ENCODE measurements around the gene KLF12.

KLF12 gene

GRCh38 chr13:74134221-74134776 lies at the start of gene KLF12:
Gene KLF12, minus strand, starts transcription at chr13:74134404.
- peak; percentile 83 for DNase-seq

- no peak for DNase-seq
These were observed 48.3 kb upstream of the KLF12 start for GRCh38 chr13:74182491-74182890.

DNA sequence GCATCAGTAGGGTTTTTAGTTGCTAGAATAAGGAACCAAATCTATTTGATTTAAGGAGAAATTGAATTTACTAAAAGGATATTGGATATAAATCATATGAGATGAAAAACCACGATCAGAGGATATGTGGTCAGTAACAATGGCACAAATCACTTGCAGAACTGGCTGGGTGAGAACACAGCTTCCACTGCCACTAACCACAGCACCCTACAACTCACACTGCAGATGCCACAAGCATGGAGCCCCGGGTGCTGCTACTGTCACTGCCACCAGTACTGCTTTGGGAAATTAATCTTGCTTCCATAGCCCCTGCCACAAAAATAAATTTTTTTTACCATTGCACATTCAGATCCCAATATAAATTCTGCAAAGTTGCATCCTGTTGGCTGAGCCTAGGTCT lies 40.6 kb upstream of the KLF12 start:
- DNase-seq, result no peak

GRCh38 chr13:74173822-74174221 lies 39.6 kb upstream of the KLF12 start:
- no peak for DNase-seq

GRCh38 chr13:74171641-74172040 lies 37.4 kb upstream of the KLF12 start:
- DNase-seq, result no peak

DNA sequence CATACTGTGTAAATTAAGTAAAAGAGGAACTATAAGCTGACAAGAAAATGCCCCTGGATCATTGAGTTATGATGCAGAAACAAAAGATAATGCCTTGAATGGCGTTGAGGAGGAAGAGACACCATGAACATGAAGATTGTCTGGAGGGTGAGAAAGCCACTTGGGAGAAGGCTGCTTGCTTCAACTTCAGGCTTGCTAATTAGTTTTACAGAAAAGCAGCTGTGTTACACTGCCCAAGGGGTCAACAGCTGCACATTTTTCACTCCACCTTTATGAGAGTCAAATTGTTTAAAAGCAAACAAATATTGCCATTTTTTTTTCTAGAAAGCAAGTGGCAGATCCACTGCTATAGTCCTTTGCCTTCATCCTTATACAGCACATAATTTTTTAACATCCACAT lies 35.5 kb upstream of the KLF12 start:
- no peak for DNase-seq

DNA sequence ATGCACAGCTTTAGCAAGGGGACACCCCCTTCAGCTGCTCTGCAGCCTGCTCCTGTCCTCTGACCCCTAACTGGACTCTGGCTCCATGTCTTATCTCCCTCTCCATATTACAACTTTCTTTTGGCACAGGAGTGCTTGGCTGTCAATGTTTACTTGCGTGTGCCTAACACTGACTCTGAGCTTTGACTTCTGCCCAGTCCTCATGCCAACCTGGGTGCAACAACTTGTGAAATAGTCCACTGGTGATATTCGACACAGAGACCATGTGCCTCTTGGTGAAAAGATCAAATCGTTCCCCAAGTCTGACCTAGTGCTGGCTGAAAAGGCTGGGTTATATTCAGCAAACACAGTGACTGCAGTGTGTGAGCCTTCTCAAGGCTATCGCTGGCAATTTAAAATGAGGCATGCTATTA lies 34.1 kb upstream of the KLF12 start:
- DNase-seq, result no peak

DNA sequence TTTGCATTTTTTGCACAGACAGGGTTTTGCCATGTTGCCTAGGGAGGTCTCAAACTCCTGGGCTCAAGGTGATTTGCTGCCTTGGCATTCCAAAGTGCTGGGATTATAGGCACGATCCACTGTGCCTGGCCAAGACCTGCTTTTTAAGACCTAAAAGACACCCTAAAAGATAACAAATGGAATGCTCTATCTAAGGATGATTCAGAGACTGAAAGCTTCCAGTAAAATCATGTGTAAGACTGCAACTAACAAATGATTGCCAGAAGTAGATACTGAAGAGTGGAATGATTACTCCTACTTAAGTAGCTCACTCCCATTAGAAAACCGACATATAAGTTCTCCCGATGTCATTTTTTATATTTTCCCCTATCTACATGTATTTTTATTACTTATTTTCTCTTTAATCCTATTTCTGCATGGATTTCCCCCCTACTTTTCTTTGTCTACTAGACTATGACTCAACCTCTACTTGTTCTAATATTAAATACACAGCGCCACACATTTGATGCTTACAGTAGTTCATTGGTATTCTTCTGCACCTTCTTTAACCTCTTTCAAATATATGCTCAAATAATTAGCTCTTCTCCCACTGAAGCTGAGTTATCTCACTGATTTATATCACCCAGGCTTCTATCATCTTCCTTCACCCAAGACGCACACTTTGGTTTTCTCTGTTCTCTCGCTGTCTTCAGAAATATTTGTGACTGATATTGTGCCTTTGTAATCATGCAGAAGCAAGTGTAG lies 32.2 kb upstream of the KLF12 start:
- no peak for DNase-seq

DNA sequence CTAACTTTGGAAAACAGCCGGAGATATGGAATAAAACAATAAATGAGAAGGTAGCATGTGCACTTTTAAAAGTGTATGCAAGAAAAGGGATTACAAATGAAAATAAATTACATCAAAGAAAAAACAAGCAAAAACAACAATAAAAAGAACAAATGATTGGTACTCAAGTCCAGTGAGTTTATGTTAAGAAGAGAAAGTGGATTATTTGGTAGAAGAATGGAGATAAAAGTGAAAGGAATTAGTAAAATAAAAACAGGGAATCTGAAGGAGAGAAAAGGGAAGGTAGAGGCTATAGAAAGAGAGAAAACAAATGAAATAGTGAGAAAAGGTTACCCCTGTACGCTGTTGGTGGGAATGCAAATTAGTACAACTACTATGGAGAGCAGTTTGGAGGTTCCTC lies 28.6 kb upstream of the KLF12 start:
- DNase-seq, result no peak

DNA sequence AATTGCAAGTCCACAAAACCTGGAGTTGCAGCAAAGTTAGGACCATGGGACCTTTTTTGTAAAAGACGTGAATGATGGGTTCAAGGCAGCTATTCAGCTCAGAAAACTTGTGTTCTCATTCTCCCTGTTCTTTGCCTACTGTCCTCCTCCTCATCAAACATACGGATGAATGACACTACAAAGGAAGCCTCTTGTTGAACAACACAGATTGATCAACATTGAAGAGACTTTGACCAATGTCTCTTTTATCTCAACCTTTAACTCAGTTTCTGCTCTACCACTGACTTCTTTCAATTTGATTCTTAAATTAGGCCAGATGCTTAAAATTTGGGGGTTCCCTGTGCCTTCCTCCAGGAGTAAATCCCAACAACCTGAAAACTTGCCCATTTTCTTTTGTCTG lies 27.9 kb upstream of the KLF12 start:
- no peak for DNase-seq

DNA sequence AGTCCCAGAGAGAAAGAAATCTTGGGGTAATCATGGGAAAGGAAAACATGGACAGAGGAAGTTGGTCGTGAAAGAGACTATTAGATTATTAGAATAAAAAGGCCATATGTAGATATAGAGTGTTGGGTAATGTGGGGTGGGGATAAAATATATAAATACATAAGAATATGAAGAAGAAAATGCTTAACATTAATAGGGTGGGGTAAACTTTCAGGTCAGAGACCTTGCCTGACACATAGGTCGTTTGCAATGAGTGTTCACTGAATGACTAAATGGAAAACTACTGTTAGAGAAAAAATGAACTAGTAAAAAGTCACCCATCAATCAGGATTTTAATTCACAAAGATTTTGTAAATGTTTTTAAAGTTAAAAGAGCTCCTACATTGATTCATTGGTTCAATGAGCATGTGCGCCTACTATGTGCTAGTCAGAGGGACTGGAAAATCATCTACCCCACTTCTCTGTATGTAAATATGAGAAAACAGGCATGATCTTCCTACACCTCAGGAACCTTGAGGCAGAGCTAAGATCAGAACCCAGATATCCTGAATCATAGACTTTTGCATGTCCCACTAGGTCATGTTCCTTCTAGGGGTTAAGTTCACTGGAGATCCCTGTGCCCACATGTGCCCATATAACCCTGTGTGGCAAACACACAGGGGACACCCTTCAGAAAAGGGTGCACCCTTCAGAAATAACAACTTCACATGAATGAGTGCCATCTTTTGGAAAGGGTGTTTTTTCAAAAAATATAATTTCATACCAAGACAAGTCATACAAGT lies 24.6 kb upstream of the KLF12 start:
- DNase-seq, result no peak

DNA sequence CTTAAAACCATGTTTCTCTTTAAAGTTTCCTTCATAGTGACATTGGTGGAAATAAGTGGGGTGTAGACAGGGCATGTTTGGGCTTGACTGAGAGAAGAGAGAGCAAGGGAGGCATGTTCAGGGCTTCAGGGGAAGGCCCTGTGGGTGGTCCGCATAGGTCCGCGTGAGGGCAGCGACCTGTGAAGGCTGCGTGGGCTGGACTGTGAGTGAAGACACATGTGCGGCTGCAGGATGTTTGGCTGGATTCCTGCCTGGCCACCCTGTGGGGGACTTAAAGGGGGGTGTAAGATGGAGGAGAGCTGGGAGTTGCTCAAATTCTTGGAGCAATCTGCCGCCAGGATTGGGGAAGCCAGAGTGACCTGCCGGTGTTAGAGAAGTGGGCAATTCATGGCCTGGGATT lies 23.8 kb upstream of the KLF12 start:
- DNase-seq, result no peak

GRCh38 chr13:74154981-74155380 lies 20.8 kb upstream of the KLF12 start:
- DNase-seq, result no peak

- no peak for DNase-seq
These were observed 19.1 kb upstream of the KLF12 start for GRCh38 chr13:74153316-74153715.

DNA sequence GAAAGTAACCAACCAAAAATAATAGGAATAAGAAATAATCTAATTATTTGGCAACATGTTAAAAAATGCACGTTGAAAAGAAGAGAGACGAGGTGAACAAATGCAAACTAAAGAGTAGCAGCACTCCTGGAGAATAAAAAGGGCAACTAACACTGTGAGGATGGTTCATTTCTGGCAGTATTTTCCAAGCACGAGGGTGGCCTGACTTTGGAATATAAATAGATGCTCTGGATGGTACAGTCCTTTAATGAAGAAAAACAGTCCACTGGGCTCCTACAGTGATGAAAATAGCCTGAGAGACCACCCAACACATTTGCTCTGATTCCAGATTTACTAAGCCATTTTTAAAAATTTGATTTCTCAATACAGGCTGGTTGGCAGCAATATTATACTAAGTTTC lies 17.7 kb upstream of the KLF12 start:
- no peak for DNase-seq

DNA sequence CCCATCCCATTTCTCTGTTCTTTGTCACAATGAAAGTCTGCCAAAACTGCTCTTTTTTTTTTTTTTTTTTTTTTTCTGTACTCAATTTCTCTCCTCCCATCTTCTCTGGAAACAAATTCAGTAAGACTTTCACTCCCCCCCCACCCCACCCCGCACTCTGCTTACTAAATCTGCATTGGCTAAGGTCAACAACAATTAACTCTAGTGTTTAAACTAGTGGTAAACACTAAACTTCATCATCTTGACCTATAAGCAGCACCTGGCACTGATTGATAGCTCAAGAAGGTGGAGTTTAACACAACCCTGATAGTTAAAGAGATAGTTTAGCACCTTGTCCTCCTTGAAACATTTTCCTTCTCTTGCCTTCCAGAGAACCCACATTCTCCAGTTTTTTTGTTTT lies 14.1 kb upstream of the KLF12 start:
- DNase-seq, result no peak

DNA sequence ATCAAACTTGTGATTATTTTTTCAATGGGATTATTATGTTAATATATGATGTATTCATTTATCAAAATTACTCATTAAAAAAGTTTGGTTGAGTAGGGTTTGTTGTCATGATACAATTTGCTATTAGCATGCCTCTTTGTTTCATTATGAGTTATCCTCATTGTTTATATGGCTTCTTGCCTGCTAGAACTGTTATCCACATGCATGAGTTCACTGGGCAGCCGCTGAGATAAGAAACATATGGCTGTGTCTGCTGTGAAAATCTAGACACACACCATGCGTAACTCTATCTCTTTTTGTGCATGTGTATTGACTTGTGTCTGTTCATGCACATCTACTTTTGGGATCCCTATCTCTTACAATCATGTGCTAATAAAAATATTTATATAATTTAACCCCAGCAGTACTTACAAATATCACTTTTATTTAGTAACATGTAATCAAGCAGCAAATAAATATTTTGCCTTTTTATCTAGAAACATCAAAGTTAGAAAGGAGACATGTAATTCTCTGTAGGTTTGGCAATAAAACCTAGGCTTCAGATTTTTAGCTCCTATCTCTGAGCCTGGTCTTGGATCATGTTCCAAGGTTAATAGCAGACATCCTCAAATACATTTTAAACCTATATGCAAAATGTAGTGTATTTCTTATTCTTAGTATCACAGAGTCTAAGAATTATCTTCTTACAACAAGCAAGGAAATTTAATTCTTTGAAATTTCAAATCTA lies 11.2 kb upstream of the KLF12 start:
- no peak for DNase-seq

DNA sequence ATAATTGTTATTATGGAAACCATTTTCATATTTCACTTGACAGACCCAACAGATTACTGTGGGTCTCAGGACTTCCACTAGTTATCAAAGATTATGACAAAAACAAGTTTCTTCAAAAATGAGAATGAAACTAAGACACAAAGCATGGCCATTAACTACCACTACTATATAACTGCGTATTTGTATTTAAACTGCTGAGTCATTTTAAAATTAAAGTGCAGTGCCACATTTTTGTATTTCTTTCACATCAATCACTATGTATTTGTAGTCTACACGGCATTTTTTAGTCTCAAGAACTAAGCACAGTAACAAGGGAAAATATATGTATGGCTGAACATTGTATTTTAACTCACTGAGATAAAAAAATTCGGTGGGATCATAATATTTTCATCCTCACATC lies 10.1 kb upstream of the KLF12 start:
- DNase-seq, result no peak

DNA sequence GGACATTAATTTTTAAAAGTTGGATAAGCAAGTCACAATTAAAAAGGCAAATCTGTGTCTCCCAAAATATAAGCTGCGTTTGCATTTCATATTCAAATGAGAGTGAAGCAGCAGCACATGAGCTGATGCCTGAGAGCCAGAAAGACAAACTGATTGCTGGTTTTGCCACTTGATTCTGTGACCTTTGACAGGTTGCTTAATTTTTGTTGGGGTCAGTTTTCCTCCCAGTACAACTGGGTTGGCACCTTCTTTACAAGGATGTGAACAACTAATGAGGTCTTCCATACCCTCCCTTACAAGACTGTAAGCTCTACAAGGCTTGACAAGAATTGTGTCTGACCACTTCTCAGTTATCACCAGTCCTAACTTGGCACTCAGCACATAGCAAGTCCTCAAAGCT lies 8.1 kb upstream of the KLF12 start:
- no peak for DNase-seq

DNA sequence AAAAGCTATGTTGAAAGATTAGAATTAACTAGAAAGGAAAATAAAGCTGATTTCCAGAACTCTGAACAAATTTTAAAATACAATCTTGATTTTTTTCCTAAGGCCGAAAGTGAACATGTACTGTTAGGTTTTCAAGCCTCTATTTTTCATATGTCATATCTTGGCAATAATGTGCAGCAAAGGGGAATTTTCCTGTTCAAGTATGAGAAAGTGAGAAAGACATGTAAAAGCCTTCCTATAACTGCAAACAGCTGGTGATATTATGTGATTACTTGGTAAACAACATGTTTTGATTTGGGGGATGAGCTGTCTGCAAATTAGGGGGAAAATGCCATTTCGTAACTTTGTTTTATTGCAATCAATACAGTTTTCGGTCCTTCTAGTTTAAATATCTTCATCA lies 4.0 kb upstream of the KLF12 start:
- no peak for DNase-seq

DNA sequence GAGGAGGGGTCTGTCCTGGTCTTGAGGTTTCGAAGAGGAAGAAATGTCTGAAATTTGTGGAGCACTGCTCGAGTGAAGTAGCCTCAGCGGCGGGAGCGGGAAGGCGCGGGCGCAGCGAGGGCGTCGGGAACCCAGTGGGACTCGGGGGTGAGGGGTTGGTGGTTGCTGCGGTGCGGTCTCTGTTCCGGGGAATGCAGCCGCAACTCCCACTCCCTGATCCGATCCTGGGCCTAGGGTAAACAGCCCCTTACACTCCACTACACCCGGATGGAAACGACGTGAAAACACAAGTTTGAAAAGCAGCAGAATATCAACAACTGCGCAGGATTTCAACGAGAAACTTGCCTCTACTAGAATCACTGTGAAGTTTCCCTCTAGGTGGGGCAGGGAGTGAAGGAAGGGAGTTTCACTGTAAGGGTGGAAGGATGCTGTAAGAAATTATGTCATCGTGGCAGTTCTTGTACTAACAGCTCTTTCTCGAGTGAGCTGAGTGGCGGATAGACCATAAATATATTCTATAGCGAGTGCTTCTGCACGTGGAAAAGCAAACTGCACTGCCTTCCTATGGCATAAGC lies 2.0 kb upstream of the KLF12 start:
- peak; percentile 22 for DNase-seq

DNA sequence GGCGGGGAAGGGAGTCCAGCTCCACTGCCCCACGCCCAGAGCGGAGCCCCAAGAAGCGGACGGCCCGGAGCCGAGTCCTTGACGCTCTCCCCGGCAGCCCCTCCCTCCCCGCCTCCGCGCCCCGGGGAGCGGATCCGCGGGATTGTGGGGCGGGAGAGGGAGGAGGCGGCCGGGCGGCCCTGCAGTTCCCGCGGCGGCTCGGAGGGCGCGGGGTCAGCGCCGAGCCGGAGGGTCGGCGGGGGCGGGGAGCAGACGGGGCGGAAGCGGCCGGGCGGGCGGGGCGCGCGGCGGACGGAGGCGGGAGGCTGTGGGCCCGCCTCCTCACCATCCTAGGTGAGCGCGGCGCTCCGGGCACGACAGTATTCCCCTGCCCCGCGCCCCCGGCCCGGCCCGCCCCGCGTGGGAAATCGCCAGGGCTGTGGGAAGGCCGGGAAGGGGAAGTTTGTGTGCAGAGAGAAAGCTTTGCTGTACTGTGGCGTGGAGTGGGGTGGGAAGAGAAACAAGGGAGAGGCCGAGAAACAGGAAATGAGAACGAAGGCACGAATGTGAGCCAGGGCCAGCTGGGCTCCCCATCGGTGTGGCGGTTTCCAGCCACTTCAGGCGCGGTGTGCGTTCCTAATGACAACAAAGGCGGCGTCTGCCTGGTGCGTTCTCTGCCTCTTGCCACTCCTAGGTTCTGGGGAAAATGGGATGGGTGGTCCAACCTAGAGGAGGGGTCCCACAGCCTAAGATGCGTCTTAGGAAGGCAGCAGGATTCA lies 1.3 kb upstream of the KLF12 start:
- DNase-seq, result peak; percentile 49

Data from stimulated activated CD4-positive, alpha-beta T cell treated with anti-CD3 and anti-CD28 coated beads, Interleukin-12 subunit alpha, Interleukin-12 subunit beta, amount 100 ng/mL, for 4 hours (primary cell).